Neuronal stem cell (in vitro differentiated cells): ENCODE results near the gene RNF123.
A peak's percentile ranks its signal among the peaks of the same experiment; 100 is the strongest.

Source experiments
- DNase-seq: peaks from one replicate; pipeline ENCODE4 v3.0.0-alpha.2; 2013; ENCODE audit warnings: low spot score
- H2AFZ ChIP-seq: one replicate; pipeline ENCODE4 v1.6.1; 2013; ENCODE audit warnings: mild to moderate bottlenecking, low read length, inconsistent platforms
- H2AK5ac ChIP-seq: 2 replicates; pipeline ENCODE4 v1.6.1; 2013; ENCODE audit warnings: low read depth, mild to moderate bottlenecking, inconsistent platforms, low read length, moderate library complexity, mixed read lengths
- H2BK120ac ChIP-seq: 2 replicates; pipeline ENCODE4 v1.6.1; 2013; ENCODE audit warnings: low read depth, mild to moderate bottlenecking, inconsistent platforms, low read length, moderate library complexity, mixed read lengths
- H2BK12ac ChIP-seq: one replicate; pipeline ENCODE4 v1.6.1; 2013; ENCODE audit warnings: low read length, inconsistent platforms
- H2BK15ac ChIP-seq: 2 replicates; pipeline ENCODE4 v1.6.1; 2013; ENCODE audit warnings: mild to moderate bottlenecking, low read length, inconsistent platforms, mixed read lengths
- H2BK5ac ChIP-seq: one replicate; pipeline ENCODE4 v1.6.1; 2013; ENCODE audit warnings: inconsistent platforms, mild to moderate bottlenecking, low read length, moderate library complexity
- H3K14ac ChIP-seq: one replicate; pipeline ENCODE4 v1.6.1; 2013; ENCODE audit warnings: low read length, inconsistent platforms
- H3K18ac ChIP-seq: 2 replicates; pipeline ENCODE4 v1.6.1; 2013; ENCODE audit warnings: low read length, inconsistent platforms
- H3K23ac ChIP-seq: 2 replicates; pipeline ENCODE4 v1.6.1; 2013; ENCODE audit warnings: low read depth, mild to moderate bottlenecking, mixed read lengths, low read length, inconsistent platforms; ENCODE audit not compliant: poor library complexity
- H3K27ac ChIP-seq: replicated peaks from 3 replicates; pipeline ENCODE4 v1.5.1; 2013; ENCODE audit warnings: low read length, inconsistent platforms
- H3K27me3 ChIP-seq, 3 experiments: 2 replicates each; pipeline ENCODE4 v1.6.1; 2013; ENCODE audit warnings: low read length in 3 of 3, mild to moderate bottlenecking in 2 of 3, inconsistent platforms in 1 of 3, low read depth in 1 of 3, mixed read lengths in 1 of 3, moderate library complexity in 1 of 3; ENCODE audit not compliant: control insufficient read depth in 3 of 3, insufficient read depth in 3 of 3
- H3K36me3 ChIP-seq, 2 donors: replicated peaks in 1 of 2; 2 replicates each; pipeline ENCODE4 v1.6.1; 2013; ENCODE audit warnings: low read length in 2 of 2; ENCODE audit not compliant: control insufficient read depth in 2 of 2, insufficient read depth in 2 of 2
- H3K4ac ChIP-seq: 2 replicates; pipeline ENCODE4 v1.6.1; 2013; ENCODE audit warnings: inconsistent platforms, mild to moderate bottlenecking, low read length, moderate library complexity
- H3K4me1 ChIP-seq, 2 donors: 1 replicate in 1 of 2; 2 replicates in 1 of 2; pipeline ENCODE4 v1.6.1; 2013; ENCODE audit warnings: low read length in 2 of 2, low read depth in 1 of 2; ENCODE audit not compliant: control insufficient read depth in 2 of 2, insufficient read depth in 1 of 2
- H3K4me2 ChIP-seq: one replicate; pipeline ENCODE4 v1.6.1; 2013; ENCODE audit warnings: mild to moderate bottlenecking, low read length, inconsistent platforms; ENCODE audit not compliant: insufficient read depth, poor library complexity, severe bottlenecking
- H3K4me3 ChIP-seq, 2 donors: 2 replicates each; pipeline ENCODE4 v1.5.1; 2013; ENCODE audit warnings: low read length in 2 of 2, mild to moderate bottlenecking in 2 of 2, inconsistent platforms in 1 of 2, moderate library complexity in 1 of 2
- H3K79me1 ChIP-seq: one replicate; pipeline ENCODE4 v1.6.1; 2013; ENCODE audit warnings: low read depth, mild to moderate bottlenecking, inconsistent platforms, low read length, moderate library complexity
- H3K9ac ChIP-seq: one replicate; pipeline ENCODE4 v1.6.1; 2013; ENCODE audit warnings: mild to moderate bottlenecking, low read depth, low read length, inconsistent platforms; ENCODE audit not compliant: poor library complexity
- H3K9me3 ChIP-seq, 2 donors: replicated peaks in 1 of 2; 2 replicates each; pipeline versions ENCODE3 to v1.6.1; 2013; ENCODE audit warnings: low read length in 2 of 2, mild to moderate bottlenecking in 2 of 2, inconsistent platforms in 1 of 2, low read depth in 1 of 2, mixed read lengths in 1 of 2, moderate library complexity in 1 of 2; ENCODE audit not compliant: control insufficient read depth in 2 of 2, insufficient read depth in 1 of 2
- H4K8ac ChIP-seq: one replicate; pipeline ENCODE4 v1.6.1; 2013; ENCODE audit warnings: low read depth, mild to moderate bottlenecking, inconsistent platforms, low read length, moderate library complexity
- H4K91ac ChIP-seq: one replicate; pipeline ENCODE4 v1.6.1; 2013; ENCODE audit warnings: low read length, low read depth, mild to moderate bottlenecking, inconsistent platforms; ENCODE audit not compliant: poor library complexity
- WGBS, 2 donors: extraction: QIAGEN DNeasy Blood & Tissue Kit; methylation state at CpG; one replicate each; pipeline ENCODE4 v1.1.7; 2013; ENCODE audit warnings: missing lambda C conversion rate in 2 of 2, mixed read lengths in 1 of 2; ENCODE audit not compliant: insufficient read length in 2 of 2, insufficient replicate concordance in 1 of 2; ENCODE audit errors: extremely low coverage in 2 of 2; 5-methylcytosine and 5-hydroxymethylcytosine counted together

Gene RNF123

GRCh38 chr3:49717211-49717958, 28.0 kb downstream of the RNF123 start:
- no peak overlapping the region for H2AFZ ChIP-seq
- peaks cover 28 to 64% of the 10 kb centered on the region in 2 donors for H3K36me3 ChIP-seq
- no peak overlapping the region for H3K23ac ChIP-seq
- H3K79me1 ChIP-seq: peaks cover 17% of the 10 kb centered on the region
- no peak overlapping the region for H3K14ac ChIP-seq
- no peak overlapping the region for H2BK15ac ChIP-seq
- no peak for DNase-seq
- H3K9ac ChIP-seq: peak overlapping the region; percentile 44
- H2AK5ac ChIP-seq: peak overlapping the region; percentile 28
- H2BK120ac ChIP-seq: no peak overlapping the region
- no peak overlapping the region for H3K4me2 ChIP-seq
- no peak overlapping the region for H3K4ac ChIP-seq
- H2BK5ac ChIP-seq: no peak overlapping the region
- peaks cover under 1 to 7% of the 10 kb centered on the region in 2 donors for H3K4me1 ChIP-seq
- no peak overlapping the region for H2BK12ac ChIP-seq
- WGBS, 2 donors: no CpG with 5 or more reads among the region's 14 CpGs
- no peaks in the 10 kb centered on the region for H3K27me3 ChIP-seq
- H4K8ac ChIP-seq: no peak overlapping the region
- no peak overlapping the region for H3K4me3 ChIP-seq
- H3K27ac ChIP-seq: no peak overlapping the region
- no peak overlapping the region for H3K18ac ChIP-seq
- peaks cover 0 to 3% of the 10 kb centered on the region in 2 donors for H3K9me3 ChIP-seq
- H4K91ac ChIP-seq: no peak overlapping the region

GRCh38 chr3:49717959-49718857, 28.9 kb downstream of the RNF123 start:
- Histone ChIP-seq H2BK12ac (peak overlapping the region; percentile 84), H4K91ac (no peak overlapping the region), H3K23ac (peak overlapping the region; percentile 100), H3K27ac (no peak overlapping the region), H3K4me2 (peak overlapping the region; percentile 100), H3K4ac (peak overlapping the region; percentile 66), H3K4me1 (peaks cover 8 to 13% of the 10 kb centered on the region in 2 donors), H2AK5ac (peak overlapping the region; percentile 95), H3K36me3 (peaks cover 33 to 70% of the 10 kb centered on the region in 2 donors), H2BK15ac (peak overlapping the region; percentile 75), H3K4me3 (no peak overlapping the region), H3K14ac (peak overlapping the region; percentile 98), H3K9me3 (peaks cover 0 to 3% of the 10 kb centered on the region in 2 donors), H2BK120ac (peak overlapping the region; percentile 76), H4K8ac (peak overlapping the region; percentile 9), H2BK5ac (peak overlapping the region; percentile 13), H3K79me1 (peaks cover 23% of the 10 kb centered on the region), H3K9ac (peak overlapping the region; percentile 81), H3K27me3 (no peaks in the 10 kb centered on the region), H2AFZ (no peak overlapping the region), H3K18ac (peak overlapping the region; percentile 97)
- no peak for DNase-seq
- WGBS, 2 donors: no CpG with 5 or more reads among the region's 75 CpGs

- no peak overlapping the region for H4K91ac ChIP-seq
- H2BK15ac ChIP-seq: peak overlapping the region; percentile 75
- no CpG with 5 or more reads among the region's 33 CpGs for WGBS, 2 donors
- H3K23ac ChIP-seq: peak overlapping the region; percentile 100
- peak overlapping the region; percentile 95 for H2AK5ac ChIP-seq
- peaks cover 25% of the 10 kb centered on the region for H3K79me1 ChIP-seq
- no peak overlapping the region for H3K27ac ChIP-seq
- peak overlapping the region; percentile 99 for H3K9ac ChIP-seq
- H3K14ac ChIP-seq: peak overlapping the region; percentile 98
- H3K4me3 ChIP-seq: peak overlapping the region in 1 of 2 donors; percentile 87
- peaks cover 33 to 70% of the 10 kb centered on the region in 2 donors for H3K36me3 ChIP-seq
- H3K4ac ChIP-seq: peak overlapping the region; percentile 66
- no peaks in the 10 kb centered on the region for H3K27me3 ChIP-seq
- peak overlapping the region; percentile 100 for H3K4me2 ChIP-seq
- peak overlapping the region; percentile 98 for H4K8ac ChIP-seq
- no peak overlapping the region for H2AFZ ChIP-seq
- no peak for DNase-seq
- H2BK12ac ChIP-seq: peak overlapping the region; percentile 84
- peaks cover 9 to 14% of the 10 kb centered on the region in 2 donors for H3K4me1 ChIP-seq
- peaks cover 0 to 3% of the 10 kb centered on the region in 2 donors for H3K9me3 ChIP-seq
- no peak overlapping the region for H2BK120ac ChIP-seq
- H3K18ac ChIP-seq: peak overlapping the region; percentile 97
- peak overlapping the region; percentile 87 for H2BK5ac ChIP-seq
Observed at GRCh38 chr3:49718858-49719213, 29.5 kb downstream of the RNF123 start.
